Measurements from ENCODE around the gene DCAF11.

GRCh38 chr14:24067133-24068082 is 47.2 kb upstream of the DCAF11 start:
- TF ChIP-seq CTCF (IDR thresholded peaks at IDR 0.05): no peak
- TF ChIP-seq POLR2AphosphoS5 (IDR thresholded peaks at IDR 0.05): no peak
- TF ChIP-seq POLR2A (IDR thresholded peaks at IDR 0.05): no peak
